GM06990 (cell line): ENCODE measurements around the gene PLXNA4.

Source experiments
- DNase-seq: peaks from one replicate; pipeline ENCODE4 v3.0.0-alpha.2; 2011; ENCODE audit not compliant: insufficient read length; ENCODE audit errors: extremely low read depth
- H3K27me3 ChIP-seq: replicated peaks from 2 replicates; pipeline ENCODE4 v1.6.0; 2011; ENCODE audit warnings: low read length; ENCODE audit not compliant: control insufficient read depth, insufficient read depth
- H3K36me3 ChIP-seq: 2 replicates; pipeline ENCODE4 v1.5.1; 2011; ENCODE audit warnings: low read length; ENCODE audit not compliant: control insufficient read depth, insufficient read depth
- H3K4me3 ChIP-seq: replicated peaks from 2 replicates; pipeline ENCODE4 v1.5.1; 2011; ENCODE audit warnings: low read depth, mild to moderate bottlenecking, control low read depth, low read length
- TF ChIP-seq, protein P1 (sequence below): IDR thresholded peaks from 2 replicates; pipeline ENCODE4 v1.5.1; 2011; ENCODE audit warnings: low read length, control low read depth, mild to moderate bottlenecking, inconsistent platforms; ENCODE audit not compliant: insufficient read depth, poor library complexity, severe bottlenecking

The PLXNA4 gene

DNA sequence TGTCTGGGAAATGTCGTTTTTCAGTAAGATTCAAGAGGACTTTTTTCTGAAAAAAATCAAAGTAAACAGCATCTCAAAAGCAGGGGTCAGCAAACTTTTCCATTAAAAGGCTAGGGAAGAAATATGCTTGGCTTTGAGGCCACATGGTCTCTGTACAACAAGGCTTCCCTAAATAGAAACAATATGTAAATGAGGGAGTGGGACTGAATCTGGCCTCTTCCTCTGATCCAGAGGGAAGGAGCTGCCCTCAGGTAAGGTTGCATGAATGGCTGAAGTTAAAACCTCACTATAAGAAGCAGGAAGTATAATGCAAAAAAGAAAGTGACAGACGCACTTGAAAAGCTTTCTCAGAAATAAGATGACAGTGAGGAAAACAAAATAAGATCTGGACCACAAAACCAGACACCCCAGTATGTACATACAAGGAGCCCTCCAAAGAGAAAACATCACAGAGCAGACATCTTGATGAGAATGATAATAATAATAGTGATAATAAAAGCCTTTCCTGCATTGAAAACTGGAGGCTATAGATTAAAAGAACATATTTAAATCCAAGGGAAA, 115.2 kb downstream of the PLXNA4 start:
- Histone ChIP-seq H3K36me3 (no peaks in the 10 kb centered on the region), H3K27me3 (no peaks in the 10 kb centered on the region), H3K4me3 (no peak overlapping the region)
- TF ChIP-seq, protein P1, sequence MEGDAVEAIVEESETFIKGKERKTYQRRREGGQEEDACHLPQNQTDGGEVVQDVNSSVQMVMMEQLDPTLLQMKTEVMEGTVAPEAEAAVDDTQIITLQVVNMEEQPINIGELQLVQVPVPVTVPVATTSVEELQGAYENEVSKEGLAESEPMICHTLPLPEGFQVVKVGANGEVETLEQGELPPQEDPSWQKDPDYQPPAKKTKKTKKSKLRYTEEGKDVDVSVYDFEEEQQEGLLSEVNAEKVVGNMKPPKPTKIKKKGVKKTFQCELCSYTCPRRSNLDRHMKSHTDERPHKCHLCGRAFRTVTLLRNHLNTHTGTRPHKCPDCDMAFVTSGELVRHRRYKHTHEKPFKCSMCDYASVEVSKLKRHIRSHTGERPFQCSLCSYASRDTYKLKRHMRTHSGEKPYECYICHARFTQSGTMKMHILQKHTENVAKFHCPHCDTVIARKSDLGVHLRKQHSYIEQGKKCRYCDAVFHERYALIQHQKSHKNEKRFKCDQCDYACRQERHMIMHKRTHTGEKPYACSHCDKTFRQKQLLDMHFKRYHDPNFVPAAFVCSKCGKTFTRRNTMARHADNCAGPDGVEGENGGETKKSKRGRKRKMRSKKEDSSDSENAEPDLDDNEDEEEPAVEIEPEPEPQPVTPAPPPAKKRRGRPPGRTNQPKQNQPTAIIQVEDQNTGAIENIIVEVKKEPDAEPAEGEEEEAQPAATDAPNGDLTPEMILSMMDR = no peak
- DNase-seq = no peak

DNA sequence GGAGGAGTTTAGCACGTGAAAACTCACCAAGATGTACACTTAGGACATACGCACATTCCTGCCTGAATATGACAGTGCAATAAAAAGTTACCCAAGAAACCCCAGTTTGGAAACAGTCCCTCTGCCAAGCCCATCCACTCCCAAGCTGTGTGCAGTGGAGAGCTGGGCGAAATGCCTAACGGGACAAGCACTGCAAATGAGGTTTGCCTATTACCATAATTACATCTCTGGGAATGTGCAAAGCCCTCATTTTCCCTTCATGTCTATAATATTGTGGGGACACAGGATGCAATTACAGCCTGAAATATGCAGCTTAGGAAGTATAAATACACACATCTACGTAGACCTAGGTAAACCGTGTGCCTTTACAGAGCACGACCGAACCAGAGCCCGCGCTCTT, 117.5 kb downstream of the PLXNA4 start:
- Histone ChIP-seq H3K4me3 (no peak overlapping the region), H3K27me3 (no peaks in the 10 kb centered on the region; the same call in 1 of the 2 replicates), H3K36me3 (no peaks in the 10 kb centered on the region)
- DNase-seq = no peak
- TF ChIP-seq, protein P1 = no peak

DNA sequence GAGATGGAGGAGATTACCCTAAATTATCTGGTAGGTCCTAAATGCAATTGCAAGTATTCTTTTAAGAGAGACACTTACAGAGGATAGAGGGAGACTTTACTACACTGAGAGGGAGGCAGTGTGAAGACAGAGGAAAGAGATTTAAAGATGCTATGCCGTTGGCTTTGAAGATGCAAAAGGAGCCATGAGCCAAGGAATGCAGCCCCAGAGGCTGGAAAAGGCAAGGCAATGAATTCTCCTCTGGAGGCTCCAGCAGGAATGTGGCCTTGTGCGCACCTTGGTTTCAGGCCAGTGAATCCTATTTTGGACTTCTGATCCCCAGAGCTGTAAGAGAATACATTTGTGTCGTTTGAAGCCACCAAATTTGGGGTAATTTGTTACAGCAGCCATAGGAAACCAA, 118.6 kb downstream of the PLXNA4 start:
- DNase-seq = no peak
- TF ChIP-seq, protein P1 = no peak
- H3K36me3 ChIP-seq = no peaks in the 10 kb centered on the region
- no peak overlapping the region for H3K4me3 ChIP-seq
- no peaks in the 10 kb centered on the region; the same call in 1 of the 2 replicates for H3K27me3 ChIP-seq

DNA sequence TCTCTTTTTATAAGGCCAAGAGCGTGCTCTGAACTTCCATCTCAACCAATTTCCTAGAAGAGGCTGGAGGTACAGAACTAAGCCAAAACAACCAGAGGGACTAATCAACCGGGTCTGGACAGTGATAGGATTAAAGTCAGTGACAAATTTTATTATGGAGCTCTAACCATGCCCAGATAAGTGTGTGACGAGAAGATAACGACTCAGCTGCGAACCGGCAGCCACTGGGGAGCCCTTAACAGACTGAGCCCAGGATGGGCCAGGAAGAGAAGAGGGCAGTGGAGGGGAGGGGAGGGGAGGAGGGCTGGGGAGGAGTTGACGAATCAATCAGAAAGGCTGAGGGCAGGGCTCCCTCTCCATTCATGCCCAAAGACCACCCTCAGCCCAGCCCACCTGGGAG, 119.9 kb downstream of the PLXNA4 start:
- H3K36me3 ChIP-seq = no peaks in the 10 kb centered on the region
- TF ChIP-seq, protein P1 = no peak
- DNase-seq = no peak
- no peaks in the 10 kb centered on the region; the same call in 1 of the 2 replicates for H3K27me3 ChIP-seq
- no peak overlapping the region for H3K4me3 ChIP-seq

DNA sequence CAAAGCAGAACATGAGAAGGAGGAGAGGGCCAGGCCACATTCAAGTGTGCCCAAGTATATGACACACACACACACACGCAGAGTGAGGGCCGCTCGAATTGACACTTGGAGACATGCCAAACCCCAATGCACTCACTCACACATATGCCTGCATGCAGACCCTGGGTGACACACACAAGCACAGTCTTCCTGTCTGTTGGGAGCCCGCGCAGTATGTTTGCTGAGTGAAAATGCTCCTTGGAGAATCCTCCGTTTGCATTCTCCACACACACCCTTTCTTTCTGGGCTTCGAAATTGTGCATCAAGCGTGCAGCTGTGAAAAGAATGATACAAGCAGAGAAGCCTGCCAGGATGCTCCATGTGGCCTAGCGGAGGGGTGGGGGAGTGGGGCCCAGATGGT, 120.9 kb downstream of the PLXNA4 start:
- TF ChIP-seq, protein P1 = no peak
- H3K4me3 ChIP-seq = no peak overlapping the region
- H3K36me3 ChIP-seq = no peaks in the 10 kb centered on the region
- no peak for DNase-seq
- no peaks in the 10 kb centered on the region; the same call in 1 of the 2 replicates for H3K27me3 ChIP-seq

DNA sequence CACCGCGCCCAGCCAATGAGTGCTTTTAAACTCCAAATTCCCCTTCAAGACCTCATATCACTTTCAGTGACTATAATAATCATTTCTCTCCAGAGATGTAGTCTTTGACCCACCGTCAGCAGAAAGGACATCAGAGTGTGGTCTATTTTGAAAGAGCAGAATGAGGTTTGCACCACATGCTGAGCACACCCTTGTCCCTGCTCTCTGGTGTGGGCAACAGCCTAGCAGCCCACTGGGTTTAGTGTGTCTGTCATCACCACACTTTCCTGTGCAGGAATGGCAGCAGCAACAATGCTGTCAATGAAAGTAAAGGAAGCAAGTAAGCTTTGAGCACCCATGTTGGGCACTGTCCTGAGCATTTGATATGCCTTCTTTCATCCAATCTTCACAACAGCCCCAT, 122.4 kb downstream of the PLXNA4 start:
- H3K4me3 ChIP-seq = no peak overlapping the region
- TF ChIP-seq, protein P1 = no peak
- no peaks in the 10 kb centered on the region; the same call in 1 of the 2 replicates for H3K27me3 ChIP-seq
- no peaks in the 10 kb centered on the region for H3K36me3 ChIP-seq
- DNase-seq = no peak
